Measurements from ENCODE around the gene FNDC3B.
A peak's percentile ranks its signal among the peaks of the same experiment; 100 is the strongest.

FNDC3B gene

DNA sequence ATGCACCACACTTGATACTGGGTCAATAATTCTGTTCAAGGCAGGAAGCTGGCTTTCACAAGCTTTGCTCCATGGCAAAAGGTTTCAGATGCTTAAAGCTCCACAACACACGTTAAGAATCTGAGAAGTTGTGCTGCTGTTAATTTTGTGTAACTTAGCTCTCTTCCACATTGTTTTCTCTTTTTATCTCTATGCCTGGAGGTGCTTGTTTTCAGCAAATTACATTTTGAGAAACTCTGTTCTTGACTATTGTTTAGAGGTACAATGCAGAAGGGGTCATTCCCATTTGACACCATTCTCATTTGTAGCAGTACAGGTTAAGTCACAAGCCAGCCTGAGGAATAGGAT is 156.0 kb downstream of the FNDC3B start:
- no peak for DNase-seq

DNA sequence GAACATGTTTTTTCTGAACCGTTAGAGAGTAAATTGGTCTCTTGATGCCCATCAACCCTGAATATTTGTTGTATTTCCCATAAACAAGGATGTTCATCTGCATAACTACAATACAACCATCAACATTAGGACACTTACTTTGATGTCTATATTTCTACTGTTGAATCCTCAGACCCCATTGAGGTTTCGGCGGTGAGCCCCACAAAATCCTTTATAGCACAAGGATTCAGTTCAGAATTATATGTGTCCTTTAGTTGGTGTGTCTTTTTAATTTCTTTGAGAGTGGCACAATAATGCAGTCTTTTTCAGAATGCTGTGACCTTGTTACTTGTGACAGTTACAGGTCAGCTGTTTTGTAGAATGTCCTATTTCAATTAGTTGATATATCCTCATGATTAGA is 158.0 kb downstream of the FNDC3B start:
- DNase-seq = no peak

DNA sequence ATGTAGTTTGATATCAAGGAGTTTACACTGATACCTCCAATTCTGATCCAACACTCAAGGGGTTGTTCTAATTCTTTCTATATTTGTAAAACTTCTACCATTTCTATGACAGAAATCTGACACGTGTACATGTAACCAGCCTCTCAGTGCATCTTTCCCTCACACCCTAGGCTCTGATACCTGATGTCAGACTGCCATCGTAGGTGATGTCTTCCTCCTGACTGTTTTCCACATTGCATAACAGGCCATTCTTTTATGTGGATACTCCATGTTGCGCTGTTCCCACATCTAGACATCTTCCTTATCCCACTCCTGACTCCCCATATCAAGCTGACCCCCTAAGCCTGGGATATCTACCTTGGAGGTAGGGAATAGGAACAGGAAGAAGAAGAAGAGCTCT is 159.1 kb downstream of the FNDC3B start:
- no peak for DNase-seq

DNA sequence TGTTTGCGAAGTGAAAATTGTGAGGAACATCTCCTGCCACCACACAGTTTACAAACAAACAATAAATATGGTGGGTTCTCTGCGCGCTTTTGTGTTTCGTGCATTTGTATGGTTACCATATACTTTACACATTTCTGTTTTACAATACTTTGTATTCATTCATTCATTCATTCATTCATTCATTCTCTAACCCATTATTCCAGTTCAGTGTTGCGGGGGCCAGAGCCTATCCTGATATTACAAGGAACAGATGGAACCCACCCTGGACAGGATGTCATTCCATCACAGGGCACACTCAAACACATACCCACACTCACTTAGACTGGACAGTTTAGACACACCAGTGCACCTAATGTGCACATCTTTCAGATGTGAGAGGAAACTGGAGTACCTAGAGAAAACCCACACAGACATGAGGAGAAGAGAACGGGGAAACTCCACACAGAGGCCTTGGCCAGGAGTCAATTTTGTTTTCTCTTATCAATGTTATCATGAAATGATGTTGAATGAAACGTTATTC is 160.5 kb downstream of the FNDC3B start:
- no peak for DNase-seq

DNA sequence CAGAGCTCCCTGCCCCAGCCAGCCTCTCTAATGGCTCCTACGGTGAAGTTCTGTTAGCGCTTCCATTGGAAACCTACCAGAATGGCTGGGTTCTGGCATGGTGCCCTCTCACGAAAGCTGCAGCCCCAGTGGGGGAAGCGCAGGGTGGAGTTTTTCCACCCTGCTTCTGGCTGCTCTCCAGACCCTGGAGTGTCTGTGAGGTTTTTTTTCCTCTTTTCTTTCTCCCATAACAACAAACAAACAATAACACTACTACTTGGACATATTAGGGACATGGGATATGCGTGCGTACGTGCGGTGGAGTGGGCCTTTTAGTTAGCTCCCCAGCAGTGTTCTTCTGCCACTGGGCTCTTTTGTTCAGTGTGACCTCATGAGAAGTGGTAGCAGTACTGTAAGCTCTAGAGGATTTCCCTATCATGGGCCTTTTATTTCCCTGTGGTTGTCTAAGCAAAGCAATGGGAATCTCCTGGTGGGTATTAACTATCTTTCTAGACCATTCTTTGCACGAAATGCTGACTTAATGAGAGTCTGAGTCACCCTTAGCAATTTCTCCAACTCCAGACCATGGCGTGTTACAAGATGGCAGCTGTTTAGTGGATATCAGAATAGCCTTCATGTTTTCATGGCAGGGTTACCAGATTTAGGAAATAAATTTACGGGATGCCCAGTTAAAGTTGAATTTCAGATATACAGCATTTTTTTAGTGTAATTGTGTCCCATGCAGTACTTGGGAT is 161.9 kb downstream of the FNDC3B start:
- peak; percentile 74 for DNase-seq

- no peak for DNase-seq
These were observed 162.5 kb downstream of the FNDC3B start for GRCh38 chr3:172201870-172202236.

DNA sequence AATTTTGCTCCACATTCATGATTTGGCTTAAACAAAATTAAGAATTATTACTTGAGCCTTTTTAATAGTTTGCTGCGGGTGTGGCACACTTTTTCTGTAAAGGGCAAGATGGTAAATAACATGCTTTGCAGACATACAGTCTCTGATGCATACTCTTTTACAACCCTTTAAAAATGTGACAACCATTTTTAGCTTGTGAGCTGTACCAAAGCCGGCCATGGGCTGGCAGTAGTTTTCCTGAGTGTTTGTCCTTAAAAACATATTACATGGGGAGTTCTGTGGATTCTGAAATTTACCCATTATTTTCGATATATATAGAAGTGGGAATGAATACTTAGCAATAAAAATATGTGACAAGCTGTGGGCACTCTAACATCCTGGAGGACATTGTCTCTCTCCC is 163.4 kb downstream of the FNDC3B start:
- DNase-seq = no peak

GRCh38 chr3:172203522-172204258 is 164.3 kb downstream of the FNDC3B start:
- DNase-seq = no peak

- DNase-seq = no peak
These were observed 165.3 kb downstream of the FNDC3B start for GRCh38 chr3:172204716-172205115.

GRCh38 chr3:172208586-172209332 is 169.4 kb downstream of the FNDC3B start:
- no peak for DNase-seq

GRCh38 chr3:172209333-172210321 is 170.2 kb downstream of the FNDC3B start:
- DNase-seq = no peak

DNA sequence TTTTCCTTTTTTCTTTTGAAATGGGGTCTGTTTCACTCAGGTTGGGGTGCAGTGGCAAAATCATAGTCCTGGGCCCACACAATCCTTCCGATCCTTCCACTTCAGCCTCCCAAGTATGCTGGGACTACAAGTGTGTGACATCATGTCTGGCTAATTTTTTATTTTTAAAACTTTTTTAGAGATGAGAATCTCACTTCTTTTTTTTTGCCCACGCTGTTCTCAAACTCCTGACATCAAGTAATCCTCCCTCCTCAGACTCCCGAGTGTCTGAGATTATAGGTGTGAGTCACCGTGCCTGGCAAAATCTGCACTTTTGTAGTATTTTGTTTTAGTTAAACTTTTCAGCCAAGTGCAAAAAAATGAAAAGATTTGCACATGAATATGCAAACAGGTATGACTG is 171.0 kb downstream of the FNDC3B start:
- DNase-seq = no peak

DNA sequence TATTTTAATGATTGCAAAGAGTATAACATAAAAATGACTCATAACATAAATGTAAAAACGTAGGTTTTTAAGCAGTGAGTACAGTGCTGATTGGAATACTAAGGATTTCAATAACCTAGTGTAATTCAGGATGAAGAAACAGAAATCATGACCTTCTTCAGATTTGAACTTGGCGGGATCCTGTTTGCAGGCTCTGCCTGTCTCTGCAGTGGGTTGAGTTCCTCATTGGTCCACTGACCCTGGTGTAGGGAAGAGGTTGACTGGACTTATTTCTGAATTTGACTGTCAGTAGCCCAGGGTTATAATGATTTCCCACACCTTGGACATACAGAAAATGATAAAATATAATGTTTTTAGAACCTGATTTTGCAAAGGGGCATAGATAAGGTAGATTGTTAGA is 171.7 kb downstream of the FNDC3B start:
- DNase-seq = no peak

- no peak for DNase-seq
These were observed 173.8 kb downstream of the FNDC3B start for GRCh38 chr3:172213200-172213599.

- DNase-seq = no peak
These were observed 174.5 kb downstream of the FNDC3B start for GRCh38 chr3:172213904-172214303.

DNA sequence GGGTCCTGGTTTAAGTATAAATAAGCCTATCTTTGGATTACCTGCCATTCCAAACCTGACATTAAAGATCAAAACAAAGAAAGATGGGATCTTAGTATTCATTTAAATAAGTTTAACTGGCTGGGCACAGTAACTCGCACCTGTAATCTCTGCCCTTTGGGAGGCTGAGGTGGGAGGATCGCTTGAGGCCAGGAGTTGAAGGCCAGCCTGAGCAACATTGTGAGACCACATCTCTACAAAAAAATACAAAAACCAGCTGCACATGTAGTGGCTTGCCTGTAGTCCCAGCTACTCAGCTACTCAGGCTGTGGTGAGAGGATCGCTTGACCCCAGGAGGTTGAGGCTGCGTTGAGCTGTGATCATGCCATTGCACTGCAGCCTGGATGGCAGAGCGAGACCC is 176.9 kb downstream of the FNDC3B start:
- DNase-seq = no peak

DNA sequence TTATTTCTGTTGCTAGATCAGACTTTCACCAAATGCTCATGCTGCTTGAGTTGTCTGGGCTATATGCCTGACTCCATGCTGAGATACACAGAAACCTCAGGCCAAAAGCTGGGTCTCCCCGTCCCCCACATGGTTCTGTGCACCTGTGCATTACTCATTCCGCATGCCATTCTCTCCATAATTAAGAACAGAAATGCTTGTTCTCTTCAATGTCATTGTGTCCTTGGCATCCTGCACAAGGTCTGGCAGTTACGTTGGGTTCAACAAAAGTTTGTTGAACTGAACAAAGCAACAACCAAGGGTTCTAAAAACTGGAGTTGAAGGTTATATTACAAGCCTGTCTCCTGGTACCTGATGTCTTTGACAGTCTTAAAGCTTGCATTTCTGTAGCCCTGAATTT is 177.5 kb downstream of the FNDC3B start:
- no peak for DNase-seq

DNA sequence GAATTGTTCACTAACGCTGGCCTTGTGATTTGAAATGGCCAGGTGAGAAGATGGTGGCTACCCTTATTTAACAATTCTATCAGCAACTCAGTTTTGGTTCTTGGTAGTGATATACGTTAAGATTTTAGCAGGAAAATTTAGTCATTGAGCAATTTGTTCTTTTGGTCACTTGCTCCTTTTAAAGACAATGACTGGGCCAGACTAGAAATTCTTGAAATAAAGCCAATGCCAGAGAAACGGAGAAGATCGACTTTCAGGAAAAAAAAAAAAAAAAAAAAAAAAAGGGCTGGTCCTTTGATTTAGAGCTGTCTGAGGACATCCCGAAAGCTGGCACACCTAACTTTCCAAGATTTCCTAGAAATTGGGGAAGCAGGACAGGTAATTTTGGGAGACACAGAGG is 178.5 kb downstream of the FNDC3B start:
- DNase-seq = no peak

GRCh38 chr3:172218350-172219323 is 179.3 kb downstream of the FNDC3B start:
- no peak for DNase-seq

- DNase-seq = no peak
These were observed 180.4 kb downstream of the FNDC3B start for GRCh38 chr3:172219750-172220149.

DNA sequence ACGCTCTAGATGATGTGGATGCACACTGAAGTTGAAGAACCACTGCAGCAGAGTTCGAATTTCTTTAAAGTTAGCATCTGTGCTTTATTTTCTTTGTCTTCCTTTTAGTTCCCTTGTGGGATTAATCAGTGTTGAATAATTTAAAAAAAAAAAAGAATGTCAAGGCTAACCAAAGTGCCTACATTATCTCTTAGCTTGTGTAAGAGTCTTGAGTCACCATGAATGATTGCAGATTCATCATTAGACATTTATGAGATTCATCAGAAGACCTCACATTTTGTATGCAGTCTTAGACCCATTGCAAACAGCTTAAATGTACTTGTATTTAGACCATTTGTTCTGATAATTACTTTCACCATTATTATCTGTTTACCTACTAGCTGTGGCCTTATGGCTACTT is 182.2 kb downstream of the FNDC3B start:
- DNase-seq = no peak

Measured in NCI-H2171 treated with DMSO at 0.1 percent for 48 hours (cell line).